Gastrocnemius medialis (tissue), 4 donors: ENCODE measurements around the gene ZC3H12A. TPM values are rescaled to one million over a fixed set of nuclear protein-coding genes. Genes with fewer than 3 reads are reported as not detected.

Experiments
- ATAC-seq, 2 donors: fragments of 150-250 bp; one replicate each; pipeline ENCODE4 v1.9.1; 2016
- DNase-seq, 2 donors: peaks; one replicate each; pipeline ENCODE4 v3.0.0-alpha.2; 2019
- H3K27ac ChIP-seq, 4 donors: fragments of 200-600 bp; sonication (generic); 1 replicate in 1 of 4; 2 replicates in 3 of 4; pipeline ENCODE4 v1.5.1; 2016 to 2018; ENCODE audit warnings: mild to moderate bottlenecking in 2 of 4, moderate library complexity in 1 of 4
- H3K27me3 ChIP-seq, 3 donors: fragments of 200-600 bp; sonication (generic) in 2 of 3; 1 replicate in 1 of 3; 2 replicates in 2 of 3; pipeline versions ENCODE4 v1.5.1 to v1.6.0; 2016 to 2019; ENCODE audit warnings: mild to moderate bottlenecking in 1 of 3, moderate library complexity in 1 of 3
- H3K36me3 ChIP-seq, 2 donors: fragments of 200-600 bp; sonication (generic) in 1 of 2; one replicate each; pipeline ENCODE4 v1.5.1; 2017 to 2018
- H3K4me1 ChIP-seq, 2 donors: fragments of 200-600 bp; sonication (generic) in 1 of 2; one replicate each; pipeline ENCODE4 v1.5.1; 2016 to 2017; ENCODE audit warnings: mild to moderate bottlenecking in 2 of 2
- H3K4me3 ChIP-seq, 4 donors: fragments of 200-600 bp; sonication (generic) in 3 of 4; 1 replicate in 1 of 4; 2 replicates in 3 of 4; pipeline ENCODE4 v1.5.1; 2016 to 2019; ENCODE audit warnings: mild to moderate bottlenecking in 2 of 4
- H3K9me3 ChIP-seq, 3 donors: fragments of 200-600 bp; sonication (generic) in 2 of 3; 1 replicate in 1 of 3; 2 replicates in 2 of 3; pipeline ENCODE4 v1.5.1; 2016 to 2019
- POLR2A ChIP-seq, 2 donors: fragments of 450-650 bp; IDR thresholded peaks; one replicate each; pipeline ENCODE4 v1.6.1; 2017; ENCODE audit warnings: antibody characterized with exemption in 2 of 2, mild to moderate bottlenecking in 2 of 2, moderate library complexity in 2 of 2
- in situ Hi-C, 4 donors: fragments of 200-750 bp; cut with MboI; loops; one replicate each; pipeline versions ENCODE4 v1.15.0 to v1.8.0; 2017; ENCODE audit warnings: low sequenced_read_pairs in 4 of 4
- intact Hi-C: fragments of 100-400 bp; cut with DNase I; formaldehyde crosslinking; loops from one replicate; pipeline ENCODE4 v1.15.1; 2023; ENCODE audit warnings: low total_unique reads
- total RNA-seq, 4 donors: library from RNA; depleted of rRNA; stranded (reverse); fragments of >200 nt; gene quantifications; one replicate each; pipeline versions ENCODE4 v1.1.0 to v1.2.3, GENCODE V29; 2016
- TF ChIP-seq, protein P1 (sequence below), 5 experiments: fragments of 450-650 bp in 3 of 5; fragments of 200-600 bp in 2 of 5; sonication (generic) in 2 of 5; IDR thresholded peaks in 4 of 5; conservative IDR thresholded peaks in 1 of 5; 1 replicate in 4 of 5; 2 replicates in 1 of 5; pipeline ENCODE4 v1.5.1; 2016 to 2019; ENCODE audit warnings: antibody characterized with exemption in 5 of 5, mild to moderate bottlenecking in 3 of 5, moderate library complexity in 3 of 5

The ZC3H12A gene
- total RNA-seq, 4 donors from 2014 or later = 5.3 to 27.1 (median 8.6) TPM

DNA sequence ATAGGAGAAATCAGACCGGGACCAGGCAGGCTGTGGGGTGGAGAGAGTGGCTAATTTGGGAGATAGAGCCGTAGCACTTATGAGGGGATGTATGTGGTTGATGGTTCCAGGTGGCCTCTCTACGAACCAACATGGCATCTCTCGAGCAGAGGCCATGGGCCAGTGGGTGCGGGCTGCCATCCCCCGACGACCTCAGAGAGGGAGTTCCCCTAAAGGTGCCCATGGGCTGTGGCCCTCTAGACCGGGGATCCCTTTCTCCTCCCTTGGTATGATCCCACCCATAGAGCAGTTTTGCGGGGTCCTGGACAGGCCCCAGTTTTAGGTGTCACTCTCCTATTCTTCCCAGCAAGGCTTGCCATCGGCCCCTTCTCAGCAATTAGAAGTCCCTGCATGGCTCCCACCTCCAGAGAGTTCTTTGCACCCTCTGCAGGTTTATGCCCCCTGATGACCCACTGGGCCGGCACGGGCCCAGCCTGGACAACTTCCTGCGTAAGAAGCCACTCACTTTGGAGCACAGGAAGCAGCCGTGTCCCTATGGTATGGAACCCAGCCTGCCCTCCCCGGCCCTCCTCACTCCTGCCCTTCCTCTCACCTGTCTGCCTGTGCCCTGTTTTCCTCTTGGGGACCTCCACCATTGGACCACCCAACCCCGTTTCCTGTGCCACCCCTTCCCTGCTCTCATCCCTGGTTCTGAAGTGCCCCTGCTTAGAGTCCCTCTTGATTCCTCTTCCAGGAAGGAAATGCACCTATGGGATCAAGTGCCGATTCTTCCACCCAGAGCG is 7.8 kb downstream of the ZC3H12A start:
- no peak for DNase-seq
- no peaks in the 10 kb centered on the region for H3K9me3 ChIP-seq
- peaks cover 3 to 54% of the 10 kb centered on the region in 2 donors for H3K36me3 ChIP-seq
- peak overlapping the region; percentile 89 to 98 (median 97) for H3K27ac ChIP-seq
- no peak for ATAC-seq
- H3K4me3 ChIP-seq = no peak overlapping the region
- in situ Hi-C loops (no loop called here), intact Hi-C loops (no loop called here)
- TF ChIP-seq POLR2A (IDR thresholded peaks at IDR 0.05) = no peak
- TF ChIP-seq, protein P1, sequence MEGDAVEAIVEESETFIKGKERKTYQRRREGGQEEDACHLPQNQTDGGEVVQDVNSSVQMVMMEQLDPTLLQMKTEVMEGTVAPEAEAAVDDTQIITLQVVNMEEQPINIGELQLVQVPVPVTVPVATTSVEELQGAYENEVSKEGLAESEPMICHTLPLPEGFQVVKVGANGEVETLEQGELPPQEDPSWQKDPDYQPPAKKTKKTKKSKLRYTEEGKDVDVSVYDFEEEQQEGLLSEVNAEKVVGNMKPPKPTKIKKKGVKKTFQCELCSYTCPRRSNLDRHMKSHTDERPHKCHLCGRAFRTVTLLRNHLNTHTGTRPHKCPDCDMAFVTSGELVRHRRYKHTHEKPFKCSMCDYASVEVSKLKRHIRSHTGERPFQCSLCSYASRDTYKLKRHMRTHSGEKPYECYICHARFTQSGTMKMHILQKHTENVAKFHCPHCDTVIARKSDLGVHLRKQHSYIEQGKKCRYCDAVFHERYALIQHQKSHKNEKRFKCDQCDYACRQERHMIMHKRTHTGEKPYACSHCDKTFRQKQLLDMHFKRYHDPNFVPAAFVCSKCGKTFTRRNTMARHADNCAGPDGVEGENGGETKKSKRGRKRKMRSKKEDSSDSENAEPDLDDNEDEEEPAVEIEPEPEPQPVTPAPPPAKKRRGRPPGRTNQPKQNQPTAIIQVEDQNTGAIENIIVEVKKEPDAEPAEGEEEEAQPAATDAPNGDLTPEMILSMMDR (IDR thresholded peaks at IDR 0.05 in 4 of 5, conservative IDR thresholded peaks at IDR 0.05 in 1 of 5) = no peak
- peaks cover 50 to 57% of the 10 kb centered on the region in 2 donors for H3K4me1 ChIP-seq
- H3K27me3 ChIP-seq = no peaks in the 10 kb centered on the region

DNA sequence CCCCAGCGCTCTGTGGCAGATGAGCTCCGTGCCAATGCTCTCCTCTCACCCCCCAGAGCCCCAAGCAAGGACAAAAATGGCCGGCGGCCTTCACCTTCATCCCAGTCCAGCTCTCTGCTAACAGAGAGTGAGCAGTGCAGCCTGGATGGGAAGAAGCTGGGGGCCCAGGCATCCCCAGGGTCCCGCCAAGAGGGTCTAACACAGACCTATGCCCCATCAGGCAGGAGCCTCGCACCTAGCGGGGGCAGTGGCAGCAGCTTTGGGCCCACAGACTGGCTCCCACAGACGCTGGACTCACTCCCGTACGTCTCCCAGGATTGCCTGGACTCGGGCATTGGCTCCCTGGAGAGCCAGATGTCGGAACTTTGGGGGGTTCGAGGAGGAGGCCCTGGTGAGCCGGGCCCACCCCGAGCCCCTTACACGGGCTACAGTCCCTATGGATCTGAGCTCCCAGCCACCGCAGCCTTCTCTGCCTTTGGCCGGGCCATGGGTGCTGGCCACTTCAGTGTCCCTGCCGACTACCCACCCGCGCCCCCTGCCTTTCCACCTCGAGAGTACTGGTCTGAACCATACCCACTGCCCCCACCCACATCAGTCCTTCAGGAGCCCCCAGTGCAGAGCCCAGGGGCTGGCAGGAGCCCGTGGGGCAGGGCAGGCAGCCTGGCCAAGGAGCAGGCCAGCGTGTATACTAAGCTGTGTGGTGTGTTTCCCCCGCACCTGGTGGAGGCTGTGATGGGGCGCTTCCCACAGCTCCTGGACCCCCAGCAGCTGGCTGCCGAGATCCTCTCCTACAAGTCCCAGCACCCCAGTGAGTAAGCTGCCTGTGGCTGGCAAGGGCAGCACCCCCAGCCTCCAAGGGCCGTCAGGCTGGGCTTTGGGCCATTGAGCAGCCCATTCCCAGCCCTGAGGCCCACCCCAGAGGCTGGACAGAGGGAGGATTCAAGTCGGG is 8.7 kb downstream of the ZC3H12A start:
- DNase-seq (no peak), ATAC-seq (no peak)
- Histone ChIP-seq H3K36me3 (peaks cover 3 to 48% of the 10 kb centered on the region in 2 donors), H3K9me3 (no peaks in the 10 kb centered on the region), H3K4me3 (no peak overlapping the region), H3K4me1 (peaks cover 48 to 49% of the 10 kb centered on the region in 2 donors), H3K27me3 (no peaks in the 10 kb centered on the region), H3K27ac (peak overlapping the region in 3 of 4 donors; percentile 72 to 89 (median 79))
- TF ChIP-seq POLR2A (IDR thresholded peaks at IDR 0.05) = no peak
- TF ChIP-seq, protein P1 (IDR thresholded peaks at IDR 0.05 in 4 of 5, conservative IDR thresholded peaks at IDR 0.05 in 1 of 5) = no peak
- intact Hi-C loops (no loop called here), in situ Hi-C loops (no loop called here)

DNA sequence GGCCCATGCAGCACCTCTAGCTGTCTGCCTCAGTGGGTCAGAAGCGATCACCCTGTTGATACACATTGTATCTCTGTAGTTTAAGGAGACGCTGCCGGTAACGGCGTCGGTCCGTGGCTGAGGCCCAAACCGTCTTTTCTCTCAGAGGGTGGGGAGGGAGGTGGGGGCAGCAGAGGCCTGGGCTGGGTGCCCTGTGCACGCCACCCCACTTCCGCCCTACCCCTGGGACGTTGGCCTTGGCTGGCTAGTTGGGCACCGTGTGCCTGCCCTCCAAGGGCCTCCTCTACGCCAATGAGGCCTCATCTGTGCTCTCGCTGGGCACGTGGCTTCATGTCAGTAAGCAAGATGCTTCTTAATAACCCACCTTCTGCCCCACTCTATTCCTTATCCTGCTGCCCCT is 9.4 kb downstream of the ZC3H12A start:
- Histone ChIP-seq H3K36me3 (peaks cover 3 to 45% of the 10 kb centered on the region in 2 donors), H3K27me3 (no peaks in the 10 kb centered on the region), H3K9me3 (no peaks in the 10 kb centered on the region), H3K4me3 (no peak overlapping the region), H3K27ac (peak overlapping the region in 3 of 4 donors; percentile 72 to 89 (median 79)), H3K4me1 (peaks cover 42% of the 10 kb centered on the region in 2 donors)
- in situ Hi-C loops (no loop called here), intact Hi-C loops (no loop called here)
- DNase-seq (no peak), ATAC-seq (no peak)
- TF ChIP-seq, protein P1 (IDR thresholded peaks at IDR 0.05 in 4 of 5, conservative IDR thresholded peaks at IDR 0.05 in 1 of 5) = no peak
- TF ChIP-seq POLR2A (IDR thresholded peaks at IDR 0.05) = no peak

DNA sequence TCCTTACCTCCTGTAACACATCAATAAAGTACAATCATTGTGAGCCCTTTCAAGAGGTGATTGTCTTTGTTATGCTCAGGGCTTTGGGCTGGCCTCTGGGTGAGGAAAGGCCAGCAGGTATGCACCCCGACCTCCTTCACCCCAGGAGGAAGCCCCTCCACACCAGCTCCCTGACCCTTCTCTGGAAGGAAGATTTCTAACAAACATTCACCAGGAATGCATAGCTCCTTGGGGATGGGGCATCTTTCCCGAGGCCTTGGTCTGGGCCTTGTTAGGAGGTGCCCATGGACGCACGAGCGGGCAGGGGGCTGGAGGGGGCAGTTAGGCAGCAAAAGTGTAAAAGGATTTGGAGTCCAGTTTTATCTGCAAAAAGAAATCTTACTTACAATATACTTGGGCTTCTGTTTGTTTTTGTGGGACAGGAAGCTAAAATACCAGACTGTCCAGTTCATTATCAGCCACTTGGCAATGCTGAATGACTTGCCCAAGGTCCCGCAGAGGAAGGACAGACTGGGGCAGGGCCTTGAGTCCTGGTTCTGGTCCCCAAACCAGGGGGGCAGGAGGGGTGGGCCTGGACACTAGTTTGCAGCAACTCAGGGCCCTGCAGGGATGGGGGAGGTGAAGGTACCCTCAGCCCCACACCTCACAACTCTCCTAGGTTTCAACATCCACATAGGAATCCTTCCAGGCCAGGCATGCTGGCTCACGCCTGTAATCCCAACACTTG is 10.1 kb downstream of the ZC3H12A start:
- no peak for TF ChIP-seq POLR2A (IDR thresholded peaks at IDR 0.05)
- TF ChIP-seq, protein P1 (IDR thresholded peaks at IDR 0.05 in 4 of 5, conservative IDR thresholded peaks at IDR 0.05 in 1 of 5) = no peak
- ATAC-seq = no peak
- in situ Hi-C loops (no loop called here), intact Hi-C loops (no loop called here)
- DNase-seq = peak in 1 of 2 donors; percentile 47
- no peaks in the 10 kb centered on the region for H3K9me3 ChIP-seq
- no peak overlapping the region for H3K4me3 ChIP-seq
- H3K27me3 ChIP-seq = no peaks in the 10 kb centered on the region
- H3K4me1 ChIP-seq = peaks cover 35% of the 10 kb centered on the region in 2 donors
- peaks cover 3 to 45% of the 10 kb centered on the region in 2 donors for H3K36me3 ChIP-seq
- H3K27ac ChIP-seq = peak overlapping the region; percentile 66 to 89 (median 76)
